IPS-15b (cell line): ENCODE measurements around the gene ARHGAP18.

Experiments
- H3K27me3 ChIP-seq: one replicate; pipeline ENCODE4 v1.6.1; 2013; ENCODE audit warnings: low read length; ENCODE audit not compliant: control insufficient read depth, insufficient read depth
- H3K36me3 ChIP-seq: one replicate; pipeline ENCODE4 v1.6.1; 2013; ENCODE audit warnings: low read length; ENCODE audit not compliant: control insufficient read depth, insufficient read depth
- H3K4me1 ChIP-seq: one replicate; pipeline ENCODE4 v1.6.1; 2013; ENCODE audit warnings: mild to moderate bottlenecking, low read length; ENCODE audit not compliant: control insufficient read depth, insufficient read depth
- H3K4me3 ChIP-seq: one replicate; pipeline ENCODE4 v1.5.1; 2013; ENCODE audit warnings: low read depth, low read length
- H3K9ac ChIP-seq: one replicate; pipeline ENCODE4 v1.6.1; 2013; ENCODE audit warnings: low read depth, mild to moderate bottlenecking, low read length
- H3K9me3 ChIP-seq: one replicate; pipeline ENCODE4 v1.6.1; 2013; ENCODE audit warnings: mild to moderate bottlenecking, low read length; ENCODE audit not compliant: control insufficient read depth, insufficient read depth

Gene ARHGAP18

DNA sequence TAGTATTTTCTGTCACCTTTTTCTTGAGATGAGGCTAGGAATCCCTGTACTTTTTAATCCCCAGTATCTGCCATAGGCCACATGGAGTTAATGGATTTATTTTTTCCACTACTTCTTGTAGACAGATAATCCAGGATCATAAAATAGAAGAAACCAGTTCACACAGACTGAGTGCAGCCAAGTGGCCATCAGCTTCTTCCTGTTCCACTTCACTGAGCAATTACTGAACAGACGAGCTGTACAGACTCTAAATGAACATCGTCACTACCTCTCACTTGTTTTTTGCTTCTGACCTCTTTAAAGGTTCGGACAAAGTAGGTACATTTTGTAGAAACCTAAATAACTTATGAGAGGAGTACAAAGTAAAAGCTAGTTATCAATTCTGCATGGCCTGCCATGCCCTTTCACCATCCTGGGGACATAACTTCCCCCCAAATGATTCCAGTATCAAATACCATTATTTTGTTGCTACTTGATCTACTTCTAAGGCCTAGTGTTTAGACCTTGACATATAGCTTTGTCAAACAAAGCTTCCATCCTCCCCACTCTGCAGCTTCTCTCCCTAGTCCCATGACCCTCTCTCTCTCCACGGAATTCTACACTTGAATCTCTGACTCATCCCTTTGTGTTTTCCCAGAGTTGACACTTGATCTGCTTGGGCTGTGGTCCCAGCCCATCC, 34.4 kb upstream of the ARHGAP18 start:
- H3K9me3 ChIP-seq, result no peaks in the 10 kb centered on the region
- H3K4me1 ChIP-seq, result no peaks in the 10 kb centered on the region
- H3K9ac ChIP-seq, result no peak overlapping the region
- H3K4me3 ChIP-seq, result no peak overlapping the region
- no peaks in the 10 kb centered on the region for H3K36me3 ChIP-seq
- H3K27me3 ChIP-seq, result no peaks in the 10 kb centered on the region

DNA sequence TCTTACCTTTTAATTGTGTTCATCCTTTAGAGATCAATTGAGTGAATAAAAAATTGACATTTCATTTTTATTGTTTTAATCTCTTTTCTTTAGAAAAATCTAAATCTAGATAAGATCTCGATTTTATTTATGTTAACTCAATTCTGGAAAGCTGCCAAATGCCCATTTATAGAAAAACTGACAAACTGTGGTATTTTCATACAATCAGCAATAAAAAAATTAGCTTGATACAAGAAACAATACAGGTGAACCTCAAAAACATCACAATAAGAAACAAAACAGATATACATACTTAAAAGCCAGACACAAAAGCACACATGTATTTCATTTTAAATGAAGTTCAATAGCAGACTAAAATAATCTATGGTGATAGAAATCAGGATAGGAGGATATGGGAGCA, 30.0 kb upstream of the ARHGAP18 start:
- no peaks in the 10 kb centered on the region for H3K9me3 ChIP-seq
- no peaks in the 10 kb centered on the region for H3K36me3 ChIP-seq
- no peak overlapping the region for H3K9ac ChIP-seq
- H3K4me3 ChIP-seq, result no peak overlapping the region
- no peaks in the 10 kb centered on the region for H3K4me1 ChIP-seq
- H3K27me3 ChIP-seq, result no peaks in the 10 kb centered on the region

- Histone ChIP-seq H3K36me3 (no peaks in the 10 kb centered on the region), H3K9me3 (no peaks in the 10 kb centered on the region), H3K9ac (no peak overlapping the region), H3K4me3 (no peak overlapping the region), H3K4me1 (no peaks in the 10 kb centered on the region), H3K27me3 (no peaks in the 10 kb centered on the region)
Observed at GRCh38 chr6:129736105-129736504, 26.1 kb upstream of the ARHGAP18 start.

GRCh38 chr6:129733290-129733689, 23.3 kb upstream of the ARHGAP18 start:
- no peak overlapping the region for H3K4me3 ChIP-seq

GRCh38 chr6:129732542-129732941, 22.6 kb upstream of the ARHGAP18 start:
- Histone ChIP-seq H3K9me3 (no peaks in the 10 kb centered on the region), H3K36me3 (no peaks in the 10 kb centered on the region), H3K4me3 (no peak overlapping the region), H3K27me3 (no peaks in the 10 kb centered on the region), H3K9ac (no peak overlapping the region), H3K4me1 (no peaks in the 10 kb centered on the region)

More at GRCh38 chr6:129733290-129733689, 23.3 kb upstream of the ARHGAP18 start:
- H3K36me3 ChIP-seq, result no peaks in the 10 kb centered on the region
- H3K27me3 ChIP-seq, result no peaks in the 10 kb centered on the region
- H3K9ac ChIP-seq, result no peak overlapping the region
- no peaks in the 10 kb centered on the region for H3K9me3 ChIP-seq
- H3K4me1 ChIP-seq, result no peaks in the 10 kb centered on the region

GRCh38 chr6:129732034-129732433, 22.1 kb upstream of the ARHGAP18 start:
- Histone ChIP-seq H3K4me1 (no peaks in the 10 kb centered on the region), H3K36me3 (no peaks in the 10 kb centered on the region), H3K9ac (no peak overlapping the region), H3K9me3 (no peaks in the 10 kb centered on the region), H3K4me3 (no peak overlapping the region), H3K27me3 (no peaks in the 10 kb centered on the region)

- no peaks in the 10 kb centered on the region for H3K27me3 ChIP-seq
- no peaks in the 10 kb centered on the region for H3K36me3 ChIP-seq
- no peaks in the 10 kb centered on the region for H3K9me3 ChIP-seq
- H3K4me3 ChIP-seq, result no peak overlapping the region
- no peak overlapping the region for H3K9ac ChIP-seq
- H3K4me1 ChIP-seq, result peaks cover 4% of the 10 kb centered on the region
Observed at GRCh38 chr6:129731428-129731827, 21.5 kb upstream of the ARHGAP18 start.

GRCh38 chr6:129730477-129731165, 20.6 kb upstream of the ARHGAP18 start:
- H3K36me3 ChIP-seq, result no peaks in the 10 kb centered on the region
- H3K4me1 ChIP-seq, result peaks cover 7% of the 10 kb centered on the region
- H3K27me3 ChIP-seq, result no peaks in the 10 kb centered on the region
- H3K9ac ChIP-seq, result no peak overlapping the region
- no peak overlapping the region for H3K4me3 ChIP-seq
- H3K9me3 ChIP-seq, result no peaks in the 10 kb centered on the region

- Histone ChIP-seq H3K9me3 (no peaks in the 10 kb centered on the region), H3K9ac (no peak overlapping the region), H3K27me3 (no peaks in the 10 kb centered on the region), H3K4me1 (peaks cover 14% of the 10 kb centered on the region), H3K36me3 (no peaks in the 10 kb centered on the region), H3K4me3 (no peak overlapping the region)
Observed at GRCh38 chr6:129726650-129727049, 16.7 kb upstream of the ARHGAP18 start.

- H3K36me3 ChIP-seq, result no peaks in the 10 kb centered on the region
- H3K9me3 ChIP-seq, result no peaks in the 10 kb centered on the region
- H3K4me3 ChIP-seq, result no peak overlapping the region
Observed at GRCh38 chr6:129725341-129725740, 15.4 kb upstream of the ARHGAP18 start.

GRCh38 chr6:129719692-129720091, 9.7 kb upstream of the ARHGAP18 start:
- Histone ChIP-seq H3K9ac (no peak overlapping the region), H3K4me3 (no peak overlapping the region), H3K36me3 (no peaks in the 10 kb centered on the region), H3K4me1 (no peaks in the 10 kb centered on the region), H3K9me3 (no peaks in the 10 kb centered on the region), H3K27me3 (no peaks in the 10 kb centered on the region)

More at GRCh38 chr6:129725341-129725740, 15.4 kb upstream of the ARHGAP18 start:
- Histone ChIP-seq H3K4me1 (peaks cover 14% of the 10 kb centered on the region), H3K27me3 (no peaks in the 10 kb centered on the region), H3K9ac (no peak overlapping the region)

DNA sequence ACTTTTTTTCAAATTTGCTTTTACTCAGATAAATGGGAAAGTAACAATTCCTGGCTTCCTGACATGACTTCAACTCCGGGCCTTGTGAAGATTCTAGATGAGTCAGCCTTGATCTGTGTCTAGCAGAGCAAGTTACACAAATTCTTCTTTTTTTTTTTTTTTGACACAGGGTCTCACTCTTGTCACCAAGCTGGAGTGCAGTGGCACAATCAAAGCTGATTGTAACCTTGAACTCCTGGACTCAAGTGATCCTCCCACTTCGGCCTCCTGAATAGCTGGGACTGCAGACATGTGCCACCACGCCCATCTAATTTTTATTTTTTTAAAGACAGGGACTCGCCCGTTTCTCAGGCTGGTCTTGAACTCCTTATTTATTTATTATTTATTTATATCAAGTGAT, 7.3 kb upstream of the ARHGAP18 start:
- H3K27me3 ChIP-seq, result no peaks in the 10 kb centered on the region
- H3K9ac ChIP-seq, result no peak overlapping the region
- H3K9me3 ChIP-seq, result no peaks in the 10 kb centered on the region
- no peaks in the 10 kb centered on the region for H3K4me1 ChIP-seq
- no peak overlapping the region for H3K4me3 ChIP-seq
- H3K36me3 ChIP-seq, result no peaks in the 10 kb centered on the region
